Renal cortical epithelial cell (primary cell): ENCODE data around the gene CBARP. TPM values are rescaled to one million over a fixed set of nuclear protein-coding genes. Genes with fewer than 3 reads are reported as not detected.

ENCODE experiments used
- DNase-seq: peaks from one replicate; pipeline ENCODE4 v3.0.0-alpha.2; 2011; ENCODE audit warnings: low read depth
- total RNA-seq: library from RNA; depleted of rRNA; stranded (reverse); fragments of >200 nt; gene quantifications from 2 replicates; pipeline ENCODE4 v1.2.3, GENCODE V29; 2014

CBARP gene
- total RNA-seq, 1 donor from 2014 or later: 4.3 TPM

DNA sequence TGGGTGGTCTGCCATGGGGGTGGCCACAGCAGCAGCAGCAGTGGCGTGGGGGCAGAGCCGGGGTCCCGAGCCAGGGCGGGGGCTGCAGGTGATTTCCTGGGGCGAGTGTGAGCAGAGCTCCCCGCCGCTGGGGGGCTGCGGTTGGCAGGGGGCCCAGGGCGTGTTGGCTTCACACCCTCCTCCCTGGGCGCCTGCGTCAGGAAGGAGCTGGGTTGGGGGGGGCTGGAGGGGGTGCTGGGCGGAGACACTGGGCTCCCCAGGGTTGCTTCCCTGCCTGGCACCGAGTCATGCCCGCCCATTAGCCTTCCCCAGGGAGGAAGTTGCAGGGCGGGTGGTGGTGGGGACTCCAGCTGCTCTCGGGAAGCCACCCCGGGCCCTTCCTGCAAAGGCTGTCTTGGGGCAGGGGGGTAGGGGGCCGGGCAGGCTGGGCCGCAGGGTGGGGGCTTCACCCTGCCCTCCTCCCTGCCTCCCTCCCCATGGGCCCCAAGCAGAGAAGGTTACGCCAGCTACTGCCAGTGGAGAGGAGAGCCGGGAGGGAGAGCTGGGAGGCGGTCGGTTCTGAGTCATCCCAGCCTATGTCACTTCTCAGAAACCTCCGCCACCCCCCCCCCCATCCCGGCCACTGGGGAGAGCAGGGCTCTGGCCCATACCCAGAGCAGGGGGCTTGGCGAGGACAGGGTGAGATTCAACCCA lies 15.2 kb upstream of the CBARP start:
- peak; percentile 93 for DNase-seq

- DNase-seq: peak; percentile 88
Observed at GRCh38 chr19:1252221-1252820, 14.5 kb upstream of the CBARP start.

- DNase-seq: no peak
Observed at GRCh38 chr19:1251330-1252220, 13.8 kb upstream of the CBARP start.

- no peak for DNase-seq
Observed at GRCh38 chr19:1250437-1251260, 12.8 kb upstream of the CBARP start.

GRCh38 chr19:1249990-1250436 lies 12.2 kb upstream of the CBARP start:
- DNase-seq: no peak

DNA sequence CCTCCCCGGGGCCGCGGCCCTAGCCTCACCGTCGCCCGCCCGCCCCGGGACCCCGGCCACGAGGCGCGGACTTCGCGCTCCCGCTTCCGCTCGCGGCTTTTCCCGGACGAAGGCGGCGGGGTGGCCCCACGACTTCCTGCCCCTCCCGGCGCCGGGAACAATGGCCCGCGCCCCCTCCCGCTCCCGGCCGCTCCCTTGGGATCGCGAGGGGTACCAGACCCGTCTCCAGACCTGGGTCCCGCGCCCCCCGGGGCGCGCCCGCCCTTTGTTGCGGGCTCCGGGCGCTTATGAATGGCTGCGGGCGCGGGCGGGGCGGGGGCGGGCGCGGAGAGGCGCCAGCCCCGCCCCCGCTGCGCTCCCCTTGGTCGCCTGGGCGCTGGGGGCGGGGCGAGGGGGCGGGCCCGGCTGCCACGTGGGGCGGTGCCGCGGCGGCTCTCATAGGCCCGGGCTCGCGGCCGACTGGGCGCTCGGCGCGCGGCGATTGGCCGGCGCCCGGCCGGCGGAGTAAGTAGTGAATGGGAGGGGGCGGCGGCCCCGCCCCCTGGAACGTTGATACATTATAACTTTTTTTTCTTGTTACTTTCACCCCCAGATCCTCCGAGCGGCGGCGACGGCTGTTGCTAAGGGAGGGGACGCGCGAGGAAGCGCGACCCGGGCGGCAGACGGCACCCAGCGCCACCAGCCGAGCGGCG lies 11.6 kb upstream of the CBARP start:
- peak; percentile 83 for DNase-seq

- DNase-seq: no peak
Observed at GRCh38 chr19:1248786-1249297, 11.0 kb upstream of the CBARP start.

DNA sequence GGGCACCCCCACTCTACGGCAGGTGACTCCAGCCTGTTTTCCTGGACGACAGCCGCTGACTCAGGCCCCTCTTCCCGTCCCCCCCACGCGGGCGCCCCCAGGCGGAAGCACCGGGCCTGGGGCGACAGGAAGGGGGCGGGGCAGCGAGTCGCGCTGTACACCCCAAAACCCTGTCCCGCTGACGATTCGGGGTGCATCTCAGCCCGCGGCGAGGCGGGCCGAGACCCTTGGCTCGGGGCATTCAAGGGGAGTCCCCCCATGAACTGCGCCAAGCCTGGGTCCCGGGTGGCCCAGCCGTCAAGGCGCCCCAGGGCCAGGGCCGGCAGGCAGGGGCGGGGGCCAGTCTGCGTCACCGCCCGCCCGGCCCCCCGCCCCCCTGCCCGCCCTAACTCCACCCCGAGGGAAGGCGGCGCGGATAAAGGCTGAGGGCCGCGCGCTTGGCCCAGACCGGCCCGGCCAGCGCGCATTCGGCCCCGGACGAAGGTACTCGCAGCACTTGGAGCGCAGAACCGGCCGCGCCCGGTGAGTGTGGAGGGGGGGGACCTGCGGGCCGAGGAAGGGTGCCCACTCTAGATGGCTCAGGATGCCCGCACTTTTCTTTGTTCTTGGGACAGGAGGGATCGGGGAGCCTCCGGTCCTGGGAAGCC lies 10.5 kb upstream of the CBARP start, which contains the start of gene MIDN:
Gene MIDN (plus strand): TSS at position 445 of the 647 bp plus-strand sequence. CDS start 1,714 bp downstream, outside the sequence.
- DNase-seq: peak; percentile 49

GRCh38 chr19:1247748-1248138 lies 9.9 kb upstream of the CBARP start:
- DNase-seq: peak; percentile 59

GRCh38 chr19:1246265-1247087 lies 8.7 kb upstream of the CBARP start:
- DNase-seq: peak; percentile 40

DNA sequence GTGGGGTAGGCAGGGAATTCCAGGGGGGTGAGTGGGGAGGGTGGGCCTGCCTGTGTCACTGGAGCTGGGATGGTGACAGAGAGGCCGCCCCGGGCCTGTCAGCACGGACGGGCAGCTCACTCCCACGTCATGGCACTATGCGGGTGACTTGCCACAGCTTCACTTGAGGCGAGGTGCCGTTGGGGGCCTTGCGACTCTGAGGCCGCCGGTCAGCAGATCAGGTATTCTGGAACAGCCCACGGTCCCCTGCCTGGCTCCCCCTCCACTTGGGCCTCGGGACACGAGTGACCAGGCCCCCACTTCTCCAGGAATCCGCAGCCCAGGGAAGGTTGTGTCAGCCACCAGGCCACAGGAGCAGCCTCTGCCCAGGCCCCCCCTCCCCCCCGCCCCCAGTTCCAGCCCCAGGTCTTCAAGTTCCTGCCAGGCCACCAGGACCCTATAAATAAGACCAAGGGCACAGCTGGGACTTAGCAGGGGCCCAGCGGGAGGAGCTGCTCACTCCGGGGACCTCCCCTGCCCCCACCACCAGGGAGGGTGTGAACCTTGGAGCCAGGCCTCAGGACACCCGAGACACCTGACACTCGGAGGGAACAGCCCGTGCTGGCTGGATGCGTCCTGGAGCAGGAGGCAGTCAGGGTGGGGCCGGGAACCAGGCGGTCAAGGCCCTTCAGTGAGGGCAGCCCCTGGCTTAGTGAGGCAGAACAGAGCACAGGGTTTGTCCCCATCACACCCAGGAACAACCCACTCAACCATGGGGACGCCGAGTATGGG lies 7.9 kb upstream of the CBARP start:
- peak; percentile 36 for DNase-seq

GRCh38 chr19:1244693-1245451 lies 7.1 kb upstream of the CBARP start:
- no peak for DNase-seq

- DNase-seq: peak; percentile 61
Observed at GRCh38 chr19:1243768-1244692, 6.2 kb upstream of the CBARP start.

- peak; percentile 82 for DNase-seq
Observed at GRCh38 chr19:1241417-1242095, 3.8 kb upstream of the CBARP start, which contains the start of gene ATP5F1D. TSS of gene ATP5F1D (plus strand) at chr19:1241751. CDS start at chr19:1241851, 100 bp downstream.

DNA sequence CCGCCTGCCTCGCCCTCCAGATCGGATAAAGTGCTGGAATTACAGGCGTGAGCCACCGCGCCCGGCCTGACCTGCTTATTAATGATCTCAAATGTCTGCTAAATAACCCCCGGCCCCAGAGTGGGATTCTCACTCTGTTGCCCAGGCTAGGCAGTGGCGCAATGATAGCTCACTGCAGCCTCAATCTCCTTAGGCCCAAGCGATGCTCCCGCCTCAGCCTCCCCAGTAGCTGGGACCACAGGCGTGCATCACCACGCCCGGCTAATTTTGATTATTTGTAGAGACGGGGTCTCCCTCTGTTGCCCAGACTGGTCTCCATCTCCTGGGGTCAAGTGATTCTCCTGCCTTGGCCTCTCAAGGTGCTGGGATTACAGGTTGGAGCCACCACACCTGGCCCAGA lies 3.1 kb upstream of the CBARP start:
- no peak for DNase-seq
